ENCODE data around the gene CDC6.

CDC6 gene

GRCh38 chr17:40350689-40351358 lies 63.1 kb downstream of the CDC6 start:
- DNase-seq (ENCODE audit: extremely low read depth, low read depth): no peak
- TF ChIP-seq, protein P1, sequence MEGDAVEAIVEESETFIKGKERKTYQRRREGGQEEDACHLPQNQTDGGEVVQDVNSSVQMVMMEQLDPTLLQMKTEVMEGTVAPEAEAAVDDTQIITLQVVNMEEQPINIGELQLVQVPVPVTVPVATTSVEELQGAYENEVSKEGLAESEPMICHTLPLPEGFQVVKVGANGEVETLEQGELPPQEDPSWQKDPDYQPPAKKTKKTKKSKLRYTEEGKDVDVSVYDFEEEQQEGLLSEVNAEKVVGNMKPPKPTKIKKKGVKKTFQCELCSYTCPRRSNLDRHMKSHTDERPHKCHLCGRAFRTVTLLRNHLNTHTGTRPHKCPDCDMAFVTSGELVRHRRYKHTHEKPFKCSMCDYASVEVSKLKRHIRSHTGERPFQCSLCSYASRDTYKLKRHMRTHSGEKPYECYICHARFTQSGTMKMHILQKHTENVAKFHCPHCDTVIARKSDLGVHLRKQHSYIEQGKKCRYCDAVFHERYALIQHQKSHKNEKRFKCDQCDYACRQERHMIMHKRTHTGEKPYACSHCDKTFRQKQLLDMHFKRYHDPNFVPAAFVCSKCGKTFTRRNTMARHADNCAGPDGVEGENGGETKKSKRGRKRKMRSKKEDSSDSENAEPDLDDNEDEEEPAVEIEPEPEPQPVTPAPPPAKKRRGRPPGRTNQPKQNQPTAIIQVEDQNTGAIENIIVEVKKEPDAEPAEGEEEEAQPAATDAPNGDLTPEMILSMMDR (IDR thresholded peaks at IDR 0.05; ENCODE audit: low read depth, low read length): no peak

DNA sequence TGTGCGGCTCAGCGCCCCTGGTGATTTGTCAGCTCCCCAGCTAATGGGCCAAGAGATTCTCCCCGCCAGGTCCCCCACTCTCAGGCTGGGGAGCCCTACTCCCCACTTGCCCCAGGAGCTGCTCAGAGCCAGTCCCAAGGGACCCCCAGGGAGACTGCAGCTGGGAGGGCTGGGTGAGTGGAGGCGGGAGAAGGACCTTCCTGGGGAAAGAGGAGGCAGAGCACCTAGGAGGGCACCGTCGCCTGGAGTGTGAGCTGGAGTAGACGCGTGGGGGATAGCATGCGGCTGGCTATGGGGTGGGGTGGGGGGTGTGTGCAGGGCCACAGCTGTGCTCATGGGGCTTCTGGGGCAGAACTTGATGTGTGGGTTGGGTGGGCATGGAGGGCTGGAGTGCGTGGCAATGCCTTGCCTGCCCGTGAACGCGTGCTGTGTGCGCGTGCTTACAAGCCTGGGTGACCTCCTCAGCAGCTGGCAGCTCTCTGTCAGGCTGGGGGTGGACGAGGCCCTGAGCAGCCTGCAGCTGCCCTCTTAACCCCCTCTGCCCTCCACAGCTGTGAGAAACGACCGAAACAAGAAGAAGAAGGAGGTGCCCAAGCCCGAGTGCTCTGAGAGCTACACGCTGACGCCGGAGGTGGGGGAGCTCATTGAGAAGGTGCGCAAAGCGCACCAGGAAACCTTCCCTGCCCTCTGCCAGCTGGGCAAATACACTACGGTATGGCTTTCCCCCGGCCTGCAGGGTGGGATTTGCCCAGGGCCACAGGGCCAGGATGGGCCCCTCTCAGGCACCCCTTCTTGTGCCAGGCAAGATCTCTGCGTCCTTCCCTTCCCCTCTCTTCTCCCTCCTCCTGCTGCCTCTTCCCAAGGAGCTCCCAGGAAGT lies 63.9 kb downstream of the CDC6 start:
- DNase-seq (ENCODE audit: extremely low read depth, low read depth): no peak
- TF ChIP-seq, protein P1 (IDR thresholded peaks at IDR 0.05; ENCODE audit: low read depth, low read length): no peak

DNA sequence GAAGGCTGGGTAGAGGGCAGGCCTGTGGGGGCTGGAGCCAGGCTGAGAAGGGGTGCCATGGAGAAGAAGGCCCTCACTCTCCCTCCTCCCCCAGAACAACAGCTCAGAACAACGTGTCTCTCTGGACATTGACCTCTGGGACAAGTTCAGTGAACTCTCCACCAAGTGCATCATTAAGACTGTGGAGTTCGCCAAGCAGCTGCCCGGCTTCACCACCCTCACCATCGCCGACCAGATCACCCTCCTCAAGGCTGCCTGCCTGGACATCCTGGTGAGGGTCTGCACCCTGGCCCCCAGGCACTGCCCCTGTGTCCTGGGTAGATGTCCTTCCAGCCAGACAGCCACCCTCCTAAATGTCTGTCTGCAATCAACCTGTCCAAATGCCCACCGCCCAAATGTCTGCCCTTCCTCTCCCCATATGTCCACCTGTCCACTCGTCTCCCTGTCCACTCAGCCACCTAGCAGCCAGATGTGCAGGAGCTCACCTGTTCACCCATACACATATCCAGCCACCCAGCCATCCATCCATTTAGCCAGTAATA lies 64.6 kb downstream of the CDC6 start:
- DNase-seq (ENCODE audit: extremely low read depth, low read depth): no peak
- TF ChIP-seq, protein P1 (IDR thresholded peaks at IDR 0.05; ENCODE audit: low read depth, low read length): no peak

GRCh38 chr17:40352779-40353394 lies 65.2 kb downstream of the CDC6 start:
- DNase-seq (ENCODE audit: extremely low read depth, low read depth): no peak
- TF ChIP-seq, protein P1 (IDR thresholded peaks at IDR 0.05; ENCODE audit: low read depth, low read length): no peak

Measured in AG09319 (cell line).